NCI-H82 (cell line): ENCODE results near the gene CEBPG.

Source experiments
- DNase-seq: peaks from one replicate; lab custom pipeline; 2025; lab: John Stamatoyannopoulos, UW

CEBPG gene

GRCh38 chr19:33350538-33351309, 22.8 kb upstream of the CEBPG start:
- no peak for DNase-seq

GRCh38 chr19:33355535-33355934, 18.0 kb upstream of the CEBPG start:
- no peak for DNase-seq

GRCh38 chr19:33357556-33357955, 16.0 kb upstream of the CEBPG start:
- DNase-seq = no peak

GRCh38 chr19:33358408-33358807, 15.1 kb upstream of the CEBPG start:
- no peak for DNase-seq

GRCh38 chr19:33359581-33359980, 13.9 kb upstream of the CEBPG start:
- no peak for DNase-seq

GRCh38 chr19:33362508-33363228, 10.8 kb upstream of the CEBPG start:
- DNase-seq = peak; percentile 7

- DNase-seq = no peak
These were observed 10.0 kb upstream of the CEBPG start for GRCh38 chr19:33363476-33363875.

GRCh38 chr19:33365691-33366090, 7.8 kb upstream of the CEBPG start:
- no peak for DNase-seq

GRCh38 chr19:33366127-33366526, 7.4 kb upstream of the CEBPG start:
- no peak for DNase-seq

- no peak for DNase-seq
These were observed 6.6 kb upstream of the CEBPG start for GRCh38 chr19:33366897-33367296.

- no peak for DNase-seq
These were observed 5.2 kb upstream of the CEBPG start for GRCh38 chr19:33368074-33368864.

- no peak for DNase-seq
These were observed 2.7 kb upstream of the CEBPG start for GRCh38 chr19:33370783-33371182.

- DNase-seq = peak; percentile 69
These were observed 766 bp downstream of the CEBPG start for GRCh38 chr19:33374236-33374714.

- DNase-seq = no peak
These were observed 1.8 kb downstream of the CEBPG start for GRCh38 chr19:33375156-33375836.

GRCh38 chr19:33375837-33376159, 2.3 kb downstream of the CEBPG start:
- no peak for DNase-seq

- no peak for DNase-seq
These were observed 2.9 kb downstream of the CEBPG start for GRCh38 chr19:33376423-33376822.

GRCh38 chr19:33376941-33377557, 3.5 kb downstream of the CEBPG start:
- DNase-seq = no peak

- peak; percentile 82 for DNase-seq
These were observed 4.3 kb downstream of the CEBPG start for GRCh38 chr19:33377586-33378475.

- no peak for DNase-seq
These were observed 5.8 kb downstream of the CEBPG start for GRCh38 chr19:33379151-33379829.

- no peak for DNase-seq
These were observed 7.6 kb downstream of the CEBPG start for GRCh38 chr19:33381101-33381500.
